Measurements from ENCODE around the gene ZNF618. TPM values are rescaled to one million over a fixed set of nuclear protein-coding genes. Genes with fewer than 3 reads are reported as not detected.

Gene ZNF618
- total RNA-seq, 4 donors from 2014 or later = 0.26 to 1.2 (median 1.0) TPM

DNA sequence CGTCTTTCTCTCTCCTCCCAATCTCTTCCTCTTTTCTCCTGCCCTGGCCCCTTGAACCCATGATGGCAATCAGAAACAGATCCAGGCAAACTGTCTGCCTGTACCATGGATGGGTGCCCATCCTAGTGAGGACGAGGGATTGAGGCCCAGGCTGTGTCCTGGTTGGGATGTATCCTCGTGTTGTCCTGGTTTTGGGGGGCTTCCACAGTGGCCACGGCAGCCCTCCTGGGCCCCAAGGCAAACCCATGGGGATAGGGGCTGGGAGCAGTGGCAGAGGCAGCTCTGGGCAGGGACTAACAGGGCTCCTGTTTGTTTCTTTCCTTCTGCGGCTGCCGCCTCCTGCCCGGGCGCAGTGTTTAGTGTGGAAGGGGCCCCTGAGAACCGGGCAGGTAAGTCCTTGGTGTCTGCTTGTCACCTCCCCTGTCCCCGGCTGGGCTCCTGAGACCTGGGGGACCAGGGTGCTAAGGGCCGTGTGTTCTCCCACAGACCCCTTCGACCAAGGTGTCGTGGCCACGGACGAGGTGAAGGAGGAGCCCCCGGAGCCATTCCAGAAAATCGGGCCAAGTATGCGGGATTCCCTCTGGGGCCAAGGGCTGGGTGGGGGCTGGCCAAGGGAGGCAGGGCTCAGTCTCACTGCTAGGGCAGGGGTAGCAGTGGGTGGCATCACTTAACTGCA lies 132.0 kb downstream of the ZNF618 start:
- peak in 1 of 2 donors; percentile 5 for DNase-seq
- Histone ChIP-seq H3K9me3 (no peaks in the 10 kb centered on the region), H3K36me3 (no peaks in the 10 kb centered on the region), H3K4me1 (peaks cover 0 to 12% of the 10 kb centered on the region in 2 donors), H3K27ac (no peak overlapping the region), H3K27me3 (no peaks in the 10 kb centered on the region), H3K4me3 (no peak overlapping the region)
- in situ Hi-C loops (cut with MboI; ENCODE audit: low sequenced_read_pairs in 4 of 4) (no loop called here), intact Hi-C loops (cut with DNase I; ENCODE audit: low total_unique reads) (no loop called here)
- no peak for TF ChIP-seq POLR2A (IDR thresholded peaks at IDR 0.05)
- TF ChIP-seq, protein P1, sequence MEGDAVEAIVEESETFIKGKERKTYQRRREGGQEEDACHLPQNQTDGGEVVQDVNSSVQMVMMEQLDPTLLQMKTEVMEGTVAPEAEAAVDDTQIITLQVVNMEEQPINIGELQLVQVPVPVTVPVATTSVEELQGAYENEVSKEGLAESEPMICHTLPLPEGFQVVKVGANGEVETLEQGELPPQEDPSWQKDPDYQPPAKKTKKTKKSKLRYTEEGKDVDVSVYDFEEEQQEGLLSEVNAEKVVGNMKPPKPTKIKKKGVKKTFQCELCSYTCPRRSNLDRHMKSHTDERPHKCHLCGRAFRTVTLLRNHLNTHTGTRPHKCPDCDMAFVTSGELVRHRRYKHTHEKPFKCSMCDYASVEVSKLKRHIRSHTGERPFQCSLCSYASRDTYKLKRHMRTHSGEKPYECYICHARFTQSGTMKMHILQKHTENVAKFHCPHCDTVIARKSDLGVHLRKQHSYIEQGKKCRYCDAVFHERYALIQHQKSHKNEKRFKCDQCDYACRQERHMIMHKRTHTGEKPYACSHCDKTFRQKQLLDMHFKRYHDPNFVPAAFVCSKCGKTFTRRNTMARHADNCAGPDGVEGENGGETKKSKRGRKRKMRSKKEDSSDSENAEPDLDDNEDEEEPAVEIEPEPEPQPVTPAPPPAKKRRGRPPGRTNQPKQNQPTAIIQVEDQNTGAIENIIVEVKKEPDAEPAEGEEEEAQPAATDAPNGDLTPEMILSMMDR (IDR thresholded peaks at IDR 0.05 in 4 of 5, conservative IDR thresholded peaks at IDR 0.05 in 1 of 5) = no peak
- ATAC-seq = no peak

DNA sequence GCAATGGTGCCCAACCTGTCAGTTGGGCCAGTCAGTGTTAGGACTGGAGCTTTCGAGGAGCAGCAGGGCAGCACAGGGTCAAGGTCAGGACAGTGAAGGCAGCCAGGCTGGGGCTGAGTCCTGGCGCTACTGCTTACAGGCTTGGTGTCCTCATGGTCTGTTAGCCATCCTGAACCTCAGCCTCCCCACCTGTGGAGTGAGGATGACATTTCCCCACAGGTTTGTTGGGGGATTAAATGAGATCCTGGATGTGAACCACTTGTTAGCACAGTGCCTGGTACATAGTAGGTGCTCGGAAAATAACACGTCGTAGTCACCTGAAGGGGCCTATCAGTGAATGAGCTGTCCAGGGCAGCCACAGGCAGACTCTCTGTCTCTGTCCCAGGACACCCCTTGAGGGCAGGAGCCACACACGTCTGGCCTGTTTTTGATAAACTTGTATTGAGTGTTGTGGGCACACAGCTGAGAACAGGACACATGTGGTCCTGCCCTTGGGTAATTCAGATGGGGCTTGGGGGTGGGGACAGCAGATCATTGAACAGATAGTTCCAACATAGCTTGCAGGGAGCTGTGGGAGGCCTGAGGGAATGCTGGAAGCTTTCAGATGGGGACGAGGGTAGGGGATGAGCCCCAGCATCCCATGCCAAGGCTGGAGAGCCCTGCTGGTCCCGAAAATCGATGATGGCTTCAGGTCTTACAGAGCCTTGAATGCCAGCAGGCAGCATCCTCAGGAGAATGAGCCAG lies 132.7 kb downstream of the ZNF618 start:
- Histone ChIP-seq H3K27ac (no peak overlapping the region), H3K4me3 (no peak overlapping the region), H3K27me3 (no peaks in the 10 kb centered on the region), H3K4me1 (peaks cover 0 to 10% of the 10 kb centered on the region in 2 donors), H3K9me3 (no peaks in the 10 kb centered on the region), H3K36me3 (no peaks in the 10 kb centered on the region)
- intact Hi-C loops (cut with DNase I; ENCODE audit: low total_unique reads) = no loop called here
- peak in 1 of 2 donors; percentile 4 for DNase-seq
- no peak for TF ChIP-seq POLR2A (IDR thresholded peaks at IDR 0.05)
- TF ChIP-seq, protein P1 (IDR thresholded peaks at IDR 0.05 in 4 of 5, conservative IDR thresholded peaks at IDR 0.05 in 1 of 5) = no peak
- in situ Hi-C loops (cut with MboI; ENCODE audit: low sequenced_read_pairs in 4 of 4) = no loop called here
- no peak for ATAC-seq

DNA sequence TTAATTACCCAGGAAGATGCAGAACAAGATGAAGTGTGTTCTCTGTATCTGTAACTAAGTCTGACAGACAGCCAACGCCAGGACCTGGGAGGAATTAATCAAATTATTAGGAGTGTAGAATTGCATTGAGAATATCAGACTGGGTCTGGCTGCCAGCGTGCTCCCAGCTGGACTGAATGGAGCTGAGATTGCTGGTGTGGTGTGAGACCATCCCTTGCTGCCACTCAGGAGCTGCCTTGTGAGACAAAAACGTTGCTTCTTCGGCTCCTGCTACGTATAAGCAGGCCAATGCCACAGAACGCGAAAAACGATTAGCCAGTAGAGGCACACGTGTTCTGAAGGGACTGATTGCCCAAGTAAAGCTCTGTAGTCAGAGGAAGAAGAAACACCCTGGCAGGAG lies 135.2 kb downstream of the ZNF618 start:
- DNase-seq (peak in 1 of 2 donors; percentile 1), ATAC-seq (no peak)
- H3K4me1 ChIP-seq = no peaks in the 10 kb centered on the region
- no peak overlapping the region for H3K4me3 ChIP-seq
- intact Hi-C loops (cut with DNase I; ENCODE audit: low total_unique reads) (no loop called here), in situ Hi-C loops (cut with MboI; ENCODE audit: low sequenced_read_pairs in 4 of 4) (no loop called here)
- H3K27ac ChIP-seq = no peak overlapping the region
- H3K9me3 ChIP-seq = no peaks in the 10 kb centered on the region
- H3K36me3 ChIP-seq = no peaks in the 10 kb centered on the region
- TF ChIP-seq, protein P1 (IDR thresholded peaks at IDR 0.05 in 4 of 5, conservative IDR thresholded peaks at IDR 0.05 in 1 of 5) = no peak
- TF ChIP-seq POLR2A (IDR thresholded peaks at IDR 0.05) = no peak
- no peaks in the 10 kb centered on the region for H3K27me3 ChIP-seq

DNA sequence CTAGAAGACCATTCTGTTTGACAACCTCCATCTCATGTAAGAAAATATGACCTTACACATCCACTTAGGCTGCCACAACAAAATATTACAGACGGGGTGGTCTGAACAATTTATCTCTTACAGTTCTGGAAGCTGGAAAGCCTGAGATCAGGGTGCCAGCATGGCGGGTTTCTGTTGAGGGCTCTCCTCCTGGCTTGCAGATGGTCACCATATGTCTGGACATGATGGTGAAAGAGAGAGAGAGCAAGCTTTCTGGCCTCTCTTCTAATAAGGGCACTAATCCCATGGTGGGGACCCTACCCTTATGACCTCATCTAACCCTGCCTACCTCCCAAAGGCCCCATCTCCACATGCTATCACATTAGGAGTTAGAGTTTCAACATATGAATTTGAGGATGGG lies 136.0 kb downstream of the ZNF618 start:
- H3K4me1 ChIP-seq = no peaks in the 10 kb centered on the region
- H3K27ac ChIP-seq = no peak overlapping the region
- DNase-seq (no peak), ATAC-seq (no peak)
- H3K27me3 ChIP-seq = no peaks in the 10 kb centered on the region
- H3K36me3 ChIP-seq = no peaks in the 10 kb centered on the region
- no peak for TF ChIP-seq POLR2A (IDR thresholded peaks at IDR 0.05)
- TF ChIP-seq, protein P1 (IDR thresholded peaks at IDR 0.05 in 4 of 5, conservative IDR thresholded peaks at IDR 0.05 in 1 of 5) = no peak
- intact Hi-C loops (cut with DNase I; ENCODE audit: low total_unique reads) = no loop called here
- in situ Hi-C loops (cut with MboI; ENCODE audit: low sequenced_read_pairs in 4 of 4) = no loop called here
- H3K4me3 ChIP-seq = no peak overlapping the region
- H3K9me3 ChIP-seq = no peaks in the 10 kb centered on the region
